Activated T-helper 2 cell treated with anti-CD3 and anti-CD28 coated beads, Interferon-gamma antibody, Interleukin-2, Interleukin-4, amounts not matched to agents 10 μg/mL and 5 μg/mL and 100 μg/mL, durations not matched to agents 14 hours and 24 hours and 36 hours (primary cell): Measurements from ENCODE around the gene SELENOW. TPM values are rescaled to one million over a fixed set of nuclear protein-coding genes. Genes with fewer than 3 reads are reported as not detected.
"Not testable (repeated sequence)": the region's sequence is repeated elsewhere in the genome, so short reads cannot be mapped to it uniquely, and the experiment has no call there.

ENCODE experiments used
- DNase-seq: peaks from one replicate; pipeline ENCODE4 v3.0.0; 2021; ENCODE audit warnings: low spot score
- H3K27ac Mint-ChIP-seq: one replicate; pipeline ENCODE4 v1.8.0; 2021; ENCODE audit warnings: mixed read lengths
- H3K27me3 Mint-ChIP-seq: one replicate; pipeline ENCODE4 v1.8.0; 2021; ENCODE audit warnings: low read depth, mixed read lengths
- H3K36me3 Mint-ChIP-seq: one replicate; pipeline ENCODE4 v1.8.0; 2021; ENCODE audit warnings: low read depth, mixed read lengths
- H3K4me1 Mint-ChIP-seq: one replicate; pipeline ENCODE4 v1.8.0; 2021; ENCODE audit warnings: low read depth, mixed read lengths
- H3K4me3 Mint-ChIP-seq: one replicate; pipeline ENCODE4 v1.8.0; 2021; ENCODE audit warnings: low read depth, mild to moderate bottlenecking, moderate library complexity, mixed read lengths
- H3K9me3 Mint-ChIP-seq: one replicate; pipeline ENCODE4 v1.8.0; 2021; ENCODE audit warnings: mixed read lengths
- intact Hi-C: fragments of 100-400 bp; cut with micrococcal nuclease; formaldehyde crosslinking; loops from one replicate; pipeline ENCODE4 v1.15.1; 2023
- total RNA-seq: library from RNA; stranded (reverse); gene quantifications from 2 replicates; pipeline ENCODE4 v1.2.3, GENCODE V29; 2022

Gene SELENOW
- total RNA-seq, 1 donor from 2014 or later: 98.3 TPM

DNA sequence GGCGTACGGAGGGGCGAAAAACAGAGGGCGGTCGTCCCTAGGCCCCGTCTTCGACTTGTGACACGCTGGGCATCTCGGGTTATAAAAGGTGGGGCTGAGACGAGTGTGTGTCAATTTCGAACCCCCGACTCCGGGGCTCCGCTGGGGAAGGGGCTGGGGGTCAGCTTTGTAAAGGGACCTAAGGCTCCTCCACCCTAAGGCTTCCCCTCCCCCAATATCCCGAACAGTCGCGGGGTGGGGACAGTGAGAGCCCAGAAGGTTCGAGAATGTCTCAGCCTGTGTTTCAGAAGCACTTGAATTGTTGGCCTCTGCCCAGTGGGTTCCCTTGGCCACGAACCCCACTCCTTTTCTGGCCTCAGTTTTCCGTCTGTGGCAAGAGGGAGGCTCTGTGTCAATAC is 450 bp downstream of the SELENOW start:
- Mint-ChIP-seq H3K27ac (peak overlapping the region; percentile 70), H3K27me3 (no peaks in the 10 kb centered on the region), H3K36me3 (peaks cover 26% of the 10 kb centered on the region), H3K4me3 (peak overlapping the region; percentile 95), H3K9me3 (no peaks in the 10 kb centered on the region), H3K4me1 (peaks cover 9% of the 10 kb centered on the region)
- no peak for DNase-seq
- intact Hi-C loops: no loop called here

DNA sequence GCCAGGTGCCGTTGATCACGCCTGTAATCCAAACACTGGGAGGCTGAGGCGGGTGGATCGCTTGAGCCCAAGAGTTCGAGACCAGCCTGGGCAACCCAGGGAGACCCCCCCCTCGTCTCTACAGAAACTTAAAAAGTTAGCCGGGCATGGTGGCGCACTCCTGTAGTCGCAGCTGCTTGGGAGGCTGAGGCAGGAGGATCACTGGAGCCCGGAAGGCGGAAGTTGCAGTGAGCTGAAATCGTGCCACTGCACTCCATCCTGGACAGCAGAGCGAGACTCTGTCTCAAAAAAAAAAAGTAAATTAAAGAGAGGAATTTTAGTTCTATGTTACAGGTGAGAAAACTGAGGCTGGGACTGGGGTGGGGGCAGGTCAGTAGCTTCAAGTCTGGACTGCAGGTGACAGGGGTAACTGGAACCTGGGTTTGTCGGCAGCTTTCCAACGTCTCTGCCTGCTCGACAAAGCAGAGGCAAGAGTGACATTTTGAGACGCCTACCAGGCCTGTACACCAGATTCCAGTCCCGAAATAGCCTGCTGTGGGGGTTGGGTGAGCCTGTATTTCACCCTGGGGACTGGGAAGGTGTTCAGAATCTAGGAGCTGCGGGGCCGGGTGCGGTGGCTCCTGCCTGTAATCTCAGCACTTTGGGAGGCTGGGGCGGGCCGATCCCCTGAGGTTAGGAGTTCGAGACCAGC is 1.2 kb downstream of the SELENOW start:
- DNase-seq: no peak
- Mint-ChIP-seq H3K9me3 (no peaks in the 10 kb centered on the region), H3K27ac (peak overlapping the region; percentile 70), H3K4me3 (peak overlapping the region; percentile 95), H3K36me3 (peaks cover 33% of the 10 kb centered on the region), H3K4me1 (peaks cover 9% of the 10 kb centered on the region), H3K27me3 (no peaks in the 10 kb centered on the region)
- intact Hi-C loops: loop anchor here (10.0 kb wide), 1 partner anchor 65 kb away; the partner anchor contains the start of gene EHD2

DNA sequence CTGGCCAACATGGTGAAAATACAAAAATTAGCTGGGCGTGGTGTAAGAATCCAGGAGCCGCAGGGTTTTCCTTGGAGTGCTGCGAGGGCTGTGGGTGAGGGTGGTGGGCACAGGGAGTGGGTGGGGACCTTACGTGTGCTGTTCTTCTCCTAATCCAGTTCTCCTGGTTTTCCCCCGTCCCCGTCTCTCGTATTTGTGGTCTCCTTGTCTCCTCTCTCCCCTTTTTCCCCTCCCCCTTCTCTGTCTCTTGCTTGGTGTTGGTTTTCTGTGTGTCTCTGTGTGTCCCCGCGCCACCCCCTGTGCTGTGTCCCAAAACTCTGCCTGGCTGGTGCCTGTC is 1.7 kb downstream of the SELENOW start:
- no peaks in the 10 kb centered on the region for H3K9me3 Mint-ChIP-seq
- H3K4me3 Mint-ChIP-seq: peak overlapping the region; percentile 95
- peak overlapping the region; percentile 63 for H3K27ac Mint-ChIP-seq
- peaks cover 34% of the 10 kb centered on the region for H3K36me3 Mint-ChIP-seq
- peaks cover 9% of the 10 kb centered on the region for H3K4me1 Mint-ChIP-seq
- DNase-seq: no peak
- intact Hi-C loops: loop anchor here (10.0 kb wide), 1 partner anchor 65 kb away; the partner anchor contains the start of gene EHD2
- H3K27me3 Mint-ChIP-seq: no peaks in the 10 kb centered on the region

DNA sequence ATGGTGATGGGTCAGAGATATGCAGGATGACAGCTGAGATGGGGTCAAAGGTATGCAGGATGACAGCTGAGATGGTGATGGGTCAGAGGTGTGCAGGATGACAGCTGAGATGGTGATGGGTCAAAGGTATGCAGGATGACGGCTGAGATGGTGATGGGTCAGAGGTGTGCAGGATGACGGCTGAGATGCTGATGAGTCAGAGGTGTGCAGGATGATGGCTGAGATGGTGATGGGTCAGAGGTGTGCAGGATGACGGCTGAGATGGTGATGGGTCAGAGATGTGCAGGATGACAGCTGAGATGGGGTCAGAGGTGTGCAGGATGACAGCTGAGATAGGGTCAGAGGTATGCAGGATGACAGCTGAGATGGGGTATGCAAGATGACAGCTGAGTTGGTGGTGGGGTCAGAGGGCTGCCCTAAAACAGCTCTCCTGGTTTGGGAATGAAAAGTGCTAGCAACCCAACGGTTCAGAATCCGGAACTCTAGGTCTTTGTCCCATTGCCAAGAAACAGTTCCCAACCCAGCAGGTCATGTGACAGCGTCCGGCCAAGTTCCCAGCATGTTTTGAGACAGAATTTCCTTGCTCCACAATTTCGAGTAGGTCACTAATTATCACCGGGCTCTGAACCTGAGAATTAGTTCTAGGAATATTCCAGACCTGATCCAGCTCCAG is 3.2 kb downstream of the SELENOW start:
- H3K9me3 Mint-ChIP-seq: no peaks in the 10 kb centered on the region
- no peak overlapping the region for H3K27ac Mint-ChIP-seq
- H3K27me3 Mint-ChIP-seq: no peaks in the 10 kb centered on the region
- peaks cover 9% of the 10 kb centered on the region for H3K4me1 Mint-ChIP-seq
- intact Hi-C loops: loop anchor here (10.0 kb wide), 1 partner anchor 67 kb away; the partner anchor contains the start of gene EHD2
- no peak for DNase-seq
- H3K4me3 Mint-ChIP-seq: no peak overlapping the region
- peaks cover 37% of the 10 kb centered on the region for H3K36me3 Mint-ChIP-seq

- no peaks in the 10 kb centered on the region for H3K27me3 Mint-ChIP-seq
Observed at GRCh38 chr19:47786566-47786965, 8.1 kb downstream of the SELENOW start.

GRCh38 chr19:47787307-47787706 is 8.8 kb downstream of the SELENOW start:
- H3K36me3 Mint-ChIP-seq: peaks cover 22% of the 10 kb centered on the region
- intact Hi-C loops: loop anchor here (10.0 kb wide), 1 partner anchor 73 kb away; the partner anchor contains the start of gene EHD2
- H3K27me3 Mint-ChIP-seq, DNase-seq, H3K4me3 Mint-ChIP-seq, H3K4me1 Mint-ChIP-seq, H3K9me3 Mint-ChIP-seq, H3K27ac Mint-ChIP-seq: not testable (repeated sequence)

More at GRCh38 chr19:47786566-47786965, 8.1 kb downstream of the SELENOW start:
- Mint-ChIP-seq H3K9me3 (no peaks in the 10 kb centered on the region), H3K27ac (no peak overlapping the region), H3K4me3 (no peak overlapping the region), H3K36me3 (peaks cover 26% of the 10 kb centered on the region), H3K4me1 (peaks cover 2% of the 10 kb centered on the region)
- intact Hi-C loops: loop anchor here (10.0 kb wide), 1 partner anchor 72 kb away; the partner anchor contains the start of gene EHD2
- no peak for DNase-seq

GRCh38 chr19:47789811-47790210 is 11.3 kb downstream of the SELENOW start:
- H3K27ac Mint-ChIP-seq, H3K9me3 Mint-ChIP-seq, H3K27me3 Mint-ChIP-seq, DNase-seq, H3K4me3 Mint-ChIP-seq, H3K36me3 Mint-ChIP-seq, H3K4me1 Mint-ChIP-seq: not testable (repeated sequence)
- intact Hi-C loops: loop anchor here (10.0 kb wide), 1 partner anchor 75 kb away; the partner anchor contains the start of gene EHD2

DNA sequence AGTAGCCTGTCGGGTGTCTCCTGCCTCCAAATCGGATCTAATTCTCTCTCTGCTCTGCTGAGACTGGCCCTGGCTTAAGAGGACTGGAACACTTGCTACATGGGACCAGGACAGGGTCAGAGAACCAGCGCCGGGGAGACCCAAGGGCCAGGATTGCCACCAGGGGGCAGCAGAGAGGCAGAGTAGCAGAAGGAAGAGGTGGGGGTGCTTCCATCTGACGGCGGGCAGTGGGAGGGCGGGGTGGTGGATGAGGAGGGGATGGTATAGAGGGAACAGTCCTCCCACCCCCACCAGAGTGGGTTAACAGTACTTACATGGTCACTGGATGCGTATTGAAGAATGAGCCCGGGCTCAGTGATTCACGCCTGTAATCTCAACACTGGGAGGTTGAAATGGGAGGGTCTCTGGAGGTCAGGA is 11.9 kb downstream of the SELENOW start:
- DNase-seq: peak; percentile 62
- H3K27ac Mint-ChIP-seq: no peak overlapping the region
- intact Hi-C loops: no loop called here
- H3K36me3 Mint-ChIP-seq: peaks cover 4% of the 10 kb centered on the region
- no peaks in the 10 kb centered on the region for H3K27me3 Mint-ChIP-seq
- H3K9me3 Mint-ChIP-seq: peaks cover 5% of the 10 kb centered on the region
- peaks cover 2% of the 10 kb centered on the region for H3K4me1 Mint-ChIP-seq
- no peak overlapping the region for H3K4me3 Mint-ChIP-seq

GRCh38 chr19:47792616-47793015 is 14.1 kb downstream of the SELENOW start:
- Mint-ChIP-seq H3K4me3 (no peak overlapping the region), H3K9me3 (peaks cover 5% of the 10 kb centered on the region), H3K27ac (no peak overlapping the region), H3K36me3 (peaks cover 3% of the 10 kb centered on the region), H3K27me3 (no peaks in the 10 kb centered on the region), H3K4me1 (peaks cover 2% of the 10 kb centered on the region)
- no peak for DNase-seq
- intact Hi-C loops: no loop called here

- intact Hi-C loops: no loop called here
- Mint-ChIP-seq H3K4me1 (no peaks in the 10 kb centered on the region), H3K27ac (no peak overlapping the region), H3K4me3 (no peak overlapping the region), H3K27me3 (peaks cover 1% of the 10 kb centered on the region), H3K9me3 (peaks cover 5% of the 10 kb centered on the region), H3K36me3 (no peaks in the 10 kb centered on the region)
- DNase-seq: no peak
Observed at GRCh38 chr19:47794526-47794925, 16.0 kb downstream of the SELENOW start.

DNA sequence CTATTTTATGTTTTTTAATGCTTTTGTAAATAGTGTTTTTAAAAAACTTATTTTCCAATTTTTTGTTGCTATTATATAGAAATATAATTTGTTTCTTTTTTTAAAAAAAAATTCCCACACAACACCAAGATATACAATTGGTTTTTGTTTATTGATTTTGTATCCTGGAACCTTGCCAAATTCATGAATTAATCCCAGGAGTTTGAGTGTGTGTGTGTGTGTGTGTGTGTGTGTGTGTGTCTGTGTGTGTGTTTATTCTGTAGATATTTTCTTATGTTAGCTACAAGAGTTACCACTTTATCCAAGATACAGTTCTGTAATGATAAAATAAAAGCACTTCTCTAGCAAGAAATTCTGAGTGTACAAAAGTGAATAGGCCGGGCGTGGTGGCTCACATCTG is 18.3 kb downstream of the SELENOW start:
- Mint-ChIP-seq H3K4me3 (no peak overlapping the region), H3K4me1 (no peaks in the 10 kb centered on the region), H3K27ac (no peak overlapping the region), H3K9me3 (peaks cover 11% of the 10 kb centered on the region), H3K36me3 (no peaks in the 10 kb centered on the region), H3K27me3 (peaks cover 1% of the 10 kb centered on the region)
- intact Hi-C loops: no loop called here
- DNase-seq: no peak

GRCh38 chr19:47797996-47798903 is 19.7 kb downstream of the SELENOW start:
- H3K9me3 Mint-ChIP-seq: peaks cover 5% of the 10 kb centered on the region
- H3K27ac Mint-ChIP-seq: no peak overlapping the region
- intact Hi-C loops: no loop called here

More at GRCh38 chr19:47797996-47798903, 19.7 kb downstream of the SELENOW start:
- H3K36me3 Mint-ChIP-seq: no peaks in the 10 kb centered on the region
- no peak overlapping the region for H3K4me3 Mint-ChIP-seq
- no peak for DNase-seq
- H3K27me3 Mint-ChIP-seq: peaks cover 1% of the 10 kb centered on the region
- H3K4me1 Mint-ChIP-seq: no peaks in the 10 kb centered on the region
